HepG2 (cell line): ENCODE results near the gene PRKCZ. TPM values are rescaled to one million over a fixed set of nuclear protein-coding genes. Genes with fewer than 3 reads are reported as not detected.

Experiments used
- ARID3A ChIP-seq: IDR thresholded peaks from 2 replicates; pipeline ENCODE4 v1.6.1; 2012; ENCODE audit warnings: low read depth, low read length, improper control_type of control experiment
- ELF4 ChIP-seq: sonication (generic); formaldehyde crosslinking; IDR thresholded peaks from 2 replicates; pipeline ENCODE4 v1.5.0; 2020; ENCODE audit warnings: missing genetic modification reagents, mild to moderate bottlenecking, moderate library complexity, borderline replicate concordance
- HIC2 ChIP-seq: sonication (generic); formaldehyde crosslinking; IDR thresholded peaks from 2 replicates; pipeline ENCODE4 v1.9.0; 2022; ENCODE audit warnings: low read depth, missing genetic modification reagents
- MAX ChIP-seq: IDR thresholded peaks from 2 replicates; pipeline ENCODE4 v1.6.1; 2012; ENCODE audit warnings: inconsistent platforms
- MED13 ChIP-seq: sonication (generic); formaldehyde crosslinking; IDR thresholded peaks from 2 replicates; pipeline ENCODE4 v1.5.0; 2020; ENCODE audit warnings: missing genetic modification reagents
- MED8 ChIP-seq: sonication (generic); formaldehyde crosslinking; IDR thresholded peaks from 2 replicates; pipeline ENCODE4 v1.8.1; 2023; ENCODE audit warnings: mild to moderate bottlenecking, missing genetic modification reagents; ENCODE audit not compliant: insufficient replicate concordance
- POGZ ChIP-seq: sonication (generic); formaldehyde crosslinking; IDR thresholded peaks from 2 replicates; pipeline ENCODE4 v1.4.0; 2020; ENCODE audit warnings: mild to moderate bottlenecking, missing genetic modification reagents
- PREB ChIP-seq: sonication (generic); formaldehyde crosslinking; IDR thresholded peaks from 2 replicates; pipeline ENCODE4 v1.4.0; 2020; ENCODE audit warnings: missing genetic modification reagents
- SNAPC5 ChIP-seq: sonication (generic); formaldehyde crosslinking; IDR thresholded peaks from 2 replicates; pipeline ENCODE4 v1.8.1; 2023; ENCODE audit warnings: mild to moderate bottlenecking, missing genetic modification reagents, borderline replicate concordance
- SOX6 ChIP-seq, 2 experiments: fragments of 450-650 bp in 1 of 2; sonication (generic) in 1 of 2; formaldehyde crosslinking in 1 of 2; IDR thresholded peaks; 2 replicates each; pipeline versions ENCODE4 v1.4.0 to v1.6.1; 2017 to 2020; ENCODE audit warnings: antibody characterized with exemption in 1 of 2, mild to moderate bottlenecking in 1 of 2, missing genetic modification reagents in 1 of 2
- SP1 ChIP-seq, 2 experiments: fragments of 450-650 bp in 1 of 2; sonication (generic) in 1 of 2; formaldehyde crosslinking in 1 of 2; IDR thresholded peaks; 2 replicates each; pipeline versions ENCODE4 v1.4.0 to v1.6.1; 2016 to 2020; ENCODE audit warnings: missing genetic modification reagents in 1 of 2
- TIGD3 ChIP-seq: sonication (generic); formaldehyde crosslinking; IDR thresholded peaks from 2 replicates; pipeline ENCODE4 v1.5.1; 2020; ENCODE audit warnings: mild to moderate bottlenecking, missing genetic modification reagents, borderline replicate concordance
- ZBTB38 ChIP-seq: sonication (generic); formaldehyde crosslinking; IDR thresholded peaks from 2 replicates; pipeline ENCODE4 v1.5.1; 2020; ENCODE audit warnings: mild to moderate bottlenecking, missing genetic modification reagents
- ZBTB42 ChIP-seq: sonication (generic); formaldehyde crosslinking; IDR thresholded peaks from 2 replicates; pipeline ENCODE4 v1.5.0; 2020; ENCODE audit warnings: mild to moderate bottlenecking, missing genetic modification reagents
- ZFP36L1 ChIP-seq: sonication (generic); formaldehyde crosslinking; IDR thresholded peaks from 2 replicates; pipeline ENCODE4 v1.8.0; 2022; ENCODE audit warnings: mild to moderate bottlenecking, missing genetic modification reagents, moderate library complexity
- ZMYM4 ChIP-seq: sonication (generic); formaldehyde crosslinking; IDR thresholded peaks from 2 replicates; pipeline ENCODE4 v1.8.1; 2023; ENCODE audit warnings: mild to moderate bottlenecking, missing genetic modification reagents
- ZNF335 ChIP-seq: sonication (generic); formaldehyde crosslinking; IDR thresholded peaks from 2 replicates; pipeline ENCODE4 v1.4.0; 2020; ENCODE audit warnings: missing genetic modification reagents
- ZNF550 ChIP-seq: sonication (generic); formaldehyde crosslinking; IDR thresholded peaks from 2 replicates; pipeline ENCODE4 v1.4.0; 2020; ENCODE audit warnings: mild to moderate bottlenecking, missing genetic modification reagents, borderline replicate concordance
- polyA plus RNA-seq, 8 experiments: library from polyadenylated mRNA; depleted of rRNA in 3 of 8; stranded (reverse) in 7 of 8; unstranded in 1 of 8; fragments of >200 nt; fragmentation: Illumina TruSeq in 4 of 8; extraction: Trizol in 4 of 8; gene quantifications; 2 replicates each; pipeline versions ENCODE4 v1.2.1 to v1.2.3, GENCODE V29; 2011 to 2016; ENCODE audit warnings: low read depth in 4 of 8, missing spikeins in 1 of 8, mixed read lengths in 1 of 8; ENCODE audit not compliant: insufficient read depth in 1 of 8
- total RNA-seq, 5 experiments: library from RNA; depleted of rRNA; stranded (reverse); fragments of >200 nt; fragmentation: Illumina TruSeq; extraction: Trizol; gene quantifications; 2 replicates each; pipeline ENCODE4 v1.2.3, GENCODE V29; 2016; ENCODE audit warnings: low read depth in 1 of 5

PRKCZ gene
- total and polyA plus RNA-seq, 2 of the 13 experiments (the other 11 are each of a cell fraction or from before 2014, with no cell fraction given): 34.7 to 85.2 TPM

GRCh38 chr1:2214541-2215241 lies 164.5 kb downstream of the PRKCZ start (continued):
- TF ChIP-seq ELF4 (CRISPR knock-in tag) (no peak), ZFP36L1 (CRISPR knock-in tag) (no peak), POGZ (CRISPR knock-in tag) (0 out of 2 replicates have a peak, but pooled peaks have one; percentile 25), ZBTB42 (CRISPR knock-in tag) (no peak), PREB (CRISPR knock-in tag) (no peak), SNAPC5 (no peak), SP1 (IDR thresholded peaks at IDR 0.05) (no peak), SP1 (CRISPR knock-in tag; IDR thresholded peaks at IDR 0.05) (no peak), ZMYM4 (no peak), TIGD3 (CRISPR knock-in tag) (no peak), HIC2 (CRISPR knock-in tag) (peak; percentile 77; the same call in 1 of the 2 replicates), ARID3A (no peak), MED8 (CRISPR knock-in tag) (peak; percentile 25), SOX6 (IDR thresholded peaks at IDR 0.05) (no peak), SOX6 (CRISPR knock-in tag; IDR thresholded peaks at IDR 0.05) (peak; percentile 31; the same call in 1 of the 2 replicates), ZNF550 (CRISPR knock-in tag) (peak; percentile 52; the same call in 1 of the 2 replicates), ZBTB38 (CRISPR knock-in tag) (0 out of 2 replicates have a peak, but pooled peaks have one; percentile 27), MED13 (CRISPR knock-in tag) (no peak), MAX (0 out of 2 replicates have a peak, but pooled peaks have one; percentile 31), ZNF335 (CRISPR knock-in tag) (no peak)
